SH-SY5Y (cell line): ENCODE data around the gene MCF2L.

ENCODE experiments used
- GATA2 ChIP-seq: IDR thresholded peaks from 2 replicates; pipeline ENCODE4 v1.6.1; 2011; ENCODE audit warnings: mild to moderate bottlenecking, low read depth, low read length
- GATA3 ChIP-seq: IDR thresholded peaks from 2 replicates; pipeline ENCODE4 v1.6.1; 2011; ENCODE audit warnings: low read depth, mild to moderate bottlenecking, low read length, moderate library complexity

GRCh38 chr13:112994781-112995355 lies 25.9 kb downstream of the MCF2L start:
- TF ChIP-seq GATA2, result no peak
- no peak for TF ChIP-seq GATA3
